Measurements from ENCODE around the gene NEURL1.

NEURL1 gene

GRCh38 chr10:103497161-103497915, 3.8 kb downstream of the NEURL1 start:
- no peak for DNase-seq (ENCODE audit: low read depth)
- no peak for TF ChIP-seq CTCF (IDR thresholded peaks at IDR 0.05; ENCODE audit: low read depth, low read length)
- TF ChIP-seq MYC (IDR thresholded peaks at IDR 0.05; ENCODE audit: low read depth, low read length), result no peak
- TF ChIP-seq MAX (IDR thresholded peaks at IDR 0.05; ENCODE audit: low read depth, low read length), result no peak
- H3K4me3 ChIP-seq (ENCODE audit: low read depth, low read length), result no peak overlapping the region

GRCh38 chr10:103498936-103499638, 5.6 kb downstream of the NEURL1 start:
- DNase-seq (ENCODE audit: low read depth), result no peak
- H3K4me3 ChIP-seq (ENCODE audit: low read depth, low read length), result no peak overlapping the region
- TF ChIP-seq MYC (IDR thresholded peaks at IDR 0.05; ENCODE audit: low read depth, low read length) (no peak), MAX (IDR thresholded peaks at IDR 0.05; ENCODE audit: low read depth, low read length) (no peak), POLR2A (IDR thresholded peaks at IDR 0.05; ENCODE audit: extremely low read depth, insufficient read length) (no peak), CTCF (IDR thresholded peaks at IDR 0.05; ENCODE audit: low read depth, low read length) (no peak)

- DNase-seq (ENCODE audit: low read depth), result no peak
- no peak for TF ChIP-seq MYC (IDR thresholded peaks at IDR 0.05; ENCODE audit: low read depth, low read length)
- no peak for TF ChIP-seq CTCF (IDR thresholded peaks at IDR 0.05; ENCODE audit: low read depth, low read length)
- no peak for TF ChIP-seq MAX (IDR thresholded peaks at IDR 0.05; ENCODE audit: low read depth, low read length)
- no peak for TF ChIP-seq POLR2A (IDR thresholded peaks at IDR 0.05; ENCODE audit: extremely low read depth, insufficient read length)
- no peak overlapping the region for H3K4me3 ChIP-seq (ENCODE audit: low read depth, low read length)
Measured at GRCh38 chr10:103499881-103500280, 6.4 kb downstream of the NEURL1 start.

DNA sequence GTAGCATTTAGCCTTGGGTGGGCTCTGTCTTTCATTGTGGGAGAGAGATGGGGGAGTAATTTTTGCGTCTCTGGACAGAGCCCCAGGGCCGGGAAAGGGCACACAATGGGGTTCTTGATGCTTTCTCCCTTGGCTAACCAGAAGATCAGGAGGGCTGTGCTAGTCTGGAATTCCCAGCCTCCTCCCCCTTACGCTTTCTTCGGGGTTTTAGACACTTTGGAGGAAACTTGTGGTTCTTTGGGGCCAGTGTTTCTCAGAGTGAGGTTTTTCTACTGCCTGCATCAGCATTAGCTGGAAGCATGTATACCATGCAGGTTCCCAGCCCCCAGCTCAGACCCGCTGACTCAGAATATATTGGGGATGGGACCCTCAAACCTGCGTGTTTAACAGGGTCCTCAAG, 7.0 kb downstream of the NEURL1 start:
- no peak for DNase-seq (ENCODE audit: low read depth)
- H3K4me3 ChIP-seq (ENCODE audit: low read depth, low read length), result no peak overlapping the region
- no peak for TF ChIP-seq CTCF (IDR thresholded peaks at IDR 0.05; ENCODE audit: low read depth, low read length)
- no peak for TF ChIP-seq MYC (IDR thresholded peaks at IDR 0.05; ENCODE audit: low read depth, low read length)
- TF ChIP-seq POLR2A (IDR thresholded peaks at IDR 0.05; ENCODE audit: extremely low read depth, insufficient read length), result no peak
- TF ChIP-seq MAX (IDR thresholded peaks at IDR 0.05; ENCODE audit: low read depth, low read length), result no peak

GRCh38 chr10:103501186-103501585, 7.7 kb downstream of the NEURL1 start:
- no peak for TF ChIP-seq MYC (IDR thresholded peaks at IDR 0.05; ENCODE audit: low read depth, low read length)
- no peak for TF ChIP-seq MAX (IDR thresholded peaks at IDR 0.05; ENCODE audit: low read depth, low read length)
- TF ChIP-seq CTCF (IDR thresholded peaks at IDR 0.05; ENCODE audit: low read depth, low read length), result no peak
- no peak for TF ChIP-seq POLR2A (IDR thresholded peaks at IDR 0.05; ENCODE audit: extremely low read depth, insufficient read length)
- no peak overlapping the region for H3K4me3 ChIP-seq (ENCODE audit: low read depth, low read length)
- DNase-seq (ENCODE audit: low read depth), result no peak

Measured in NB4 (cell line).